Measurements from ENCODE around the gene P2RX4.

GRCh38 chr12:121162985-121163384, 46.9 kb upstream of the P2RX4 start:
- no peak for TF ChIP-seq CTCF (IDR thresholded peaks at IDR 0.05)
- no peak for TF ChIP-seq ZFX (IDR thresholded peaks at IDR 0.05; ENCODE audit: borderline replicate concordance)

Data from 22Rv1 (cell line).